ENCODE results near the gene CHAT. TPM values are rescaled to one million over a fixed set of nuclear protein-coding genes. Genes with fewer than 3 reads are reported as not detected.

CHAT gene
- polyA plus RNA-seq, 1 donor (not counting 4 experiments of a cell fraction or from before 2014, with no cell fraction given): not detected

DNA sequence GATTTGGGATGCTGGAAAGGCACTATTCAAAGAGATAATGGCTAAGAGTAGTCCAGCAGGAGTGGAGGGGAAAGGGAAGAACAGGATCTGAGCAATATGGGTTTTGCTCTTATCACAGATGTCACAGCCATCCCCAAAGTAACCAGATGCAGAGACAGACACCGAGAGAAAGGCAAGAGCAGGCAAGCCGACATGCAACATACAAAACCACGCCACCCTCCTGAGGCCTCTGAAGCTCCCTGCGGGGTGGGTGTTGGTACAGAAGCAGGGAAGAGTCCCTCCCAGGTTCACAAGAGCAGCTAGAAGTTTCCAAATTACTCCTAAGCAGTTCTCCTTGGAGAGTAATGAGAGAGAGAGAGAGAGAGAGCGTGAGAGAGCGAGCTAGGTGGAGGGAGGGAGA lies 54.8 kb downstream of the CHAT start:
- Histone ChIP-seq H3K4me2 (ENCODE audit: control insufficient read depth, extremely low read depth, insufficient read depth, low read depth, low read length) (peak overlapping the region; percentile 44), H3K9me3 (ENCODE audit: control insufficient read depth, low read depth, low read length) (no peaks in the 10 kb centered on the region), H3K36me3 (ENCODE audit: control insufficient read depth in 2 of 2, extremely low read depth in 1 of 2, insufficient read depth in 2 of 2, low read length in 2 of 2) (no peaks in the 10 kb centered on the region), H3K27ac (ENCODE audit: control insufficient read depth, insufficient read depth, low read length) (no peak overlapping the region), H3K27me3 (ENCODE audit: control insufficient read depth, extremely low read depth, insufficient read depth, low read length) (peaks cover 5% of the 10 kb centered on the region), H3K4me3 (ENCODE audit: control insufficient read depth in 2 of 3, extremely low read depth in 1 of 3, insufficient read depth in 2 of 3, low read depth in 1 of 3, low read length in 3 of 3) (no peak overlapping the region), H4K20me1 (ENCODE audit: control insufficient read depth, extremely low read depth, insufficient read depth, low read length) (no peaks in the 10 kb centered on the region), H2AFZ (ENCODE audit: control insufficient read depth, low read length) (peak overlapping the region; percentile 46), H3K4me1 (ENCODE audit: control insufficient read depth, extremely low read depth, insufficient read depth, low read length) (peaks cover 12% of the 10 kb centered on the region), H3K9me1 (ENCODE audit: control insufficient read depth, extremely low read depth, insufficient read depth, low read length) (no peaks in the 10 kb centered on the region), H3K79me2 (ENCODE audit: control insufficient read depth, insufficient read depth, low read length) (no peaks in the 10 kb centered on the region), H3K9ac (ENCODE audit: control insufficient read depth, extremely low read depth, insufficient read depth, low read length) (no peak overlapping the region)
- dilution Hi-C loops (cut with MboI; ENCODE audit: extremely low pct_ligation_motif_present, low sequenced_read_pairs): no loop called here
- TF ChIP-seq CTCF (optimal IDR thresholded peaks at IDR 0.05 in 1 of 3, IDR thresholded peaks at IDR 0.05 in 1 of 3, conservative IDR thresholded peaks at IDR 0.05 in 1 of 3; ENCODE audit: extremely low read depth in 1 of 3, insufficient read depth in 2 of 3, low read length in 3 of 3) (no peak), EZH2 (IDR thresholded peaks at IDR 0.05; ENCODE audit: low read length) (no peak)
- no peak for DNase-seq (ENCODE audit: low read depth, low spot score)
- no peak for FAIRE-seq

DNA sequence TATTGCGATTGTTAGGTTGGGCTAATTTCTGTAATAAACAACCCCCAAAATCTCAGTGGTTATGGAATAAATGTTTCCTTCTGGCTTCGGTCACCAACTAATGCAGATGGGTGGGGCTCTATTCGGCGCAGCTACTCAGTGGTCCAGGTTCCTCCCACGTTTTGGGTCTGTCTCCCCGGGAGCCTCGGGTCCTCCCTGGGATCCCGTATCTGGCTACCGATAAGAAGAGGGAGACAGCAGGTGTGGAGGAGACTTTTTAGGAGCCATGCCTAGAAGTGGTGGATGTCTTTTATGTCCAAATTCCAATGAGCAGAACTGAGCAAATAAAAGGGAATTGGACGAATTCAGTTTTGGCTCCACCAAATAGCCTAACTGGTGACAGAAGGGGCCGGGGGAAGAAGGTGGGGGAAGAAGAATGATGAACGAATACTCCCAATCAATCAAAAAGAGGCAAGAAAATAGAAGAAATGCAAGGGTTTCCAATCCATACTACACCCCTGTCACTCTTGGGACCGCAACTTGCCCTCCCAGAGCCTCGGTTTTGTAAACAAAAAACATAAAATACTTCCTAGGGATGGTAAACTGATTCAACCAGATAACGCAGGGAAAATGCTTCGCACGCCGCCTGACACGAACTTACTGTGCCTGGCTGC lies 65.1 kb downstream of the CHAT start:
- peak overlapping the region; percentile 85 for H3K4me2 ChIP-seq (ENCODE audit: control insufficient read depth, extremely low read depth, insufficient read depth, low read depth, low read length)
- peaks cover 21% of the 10 kb centered on the region for H3K27me3 ChIP-seq (ENCODE audit: control insufficient read depth, extremely low read depth, insufficient read depth, low read length)
- no peaks in the 10 kb centered on the region for H3K79me2 ChIP-seq (ENCODE audit: control insufficient read depth, insufficient read depth, low read length)
- peak overlapping the region; percentile 30 for H2AFZ ChIP-seq (ENCODE audit: control insufficient read depth, low read length)
- no peak for TF ChIP-seq CTCF (optimal IDR thresholded peaks at IDR 0.05 in 1 of 3, IDR thresholded peaks at IDR 0.05 in 1 of 3, conservative IDR thresholded peaks at IDR 0.05 in 1 of 3; ENCODE audit: extremely low read depth in 1 of 3, insufficient read depth in 2 of 3, low read length in 3 of 3)
- TF ChIP-seq EZH2 (IDR thresholded peaks at IDR 0.05; ENCODE audit: low read length): no peak
- H4K20me1 ChIP-seq (ENCODE audit: control insufficient read depth, extremely low read depth, insufficient read depth, low read length): no peaks in the 10 kb centered on the region
- peak overlapping the region in 2 of 3 experiments; percentile 38 to 66 for H3K4me3 ChIP-seq (ENCODE audit: control insufficient read depth in 2 of 3, extremely low read depth in 1 of 3, insufficient read depth in 2 of 3, low read depth in 1 of 3, low read length in 3 of 3)
- dilution Hi-C loops (cut with MboI; ENCODE audit: extremely low pct_ligation_motif_present, low sequenced_read_pairs): no loop called here
- no peak overlapping the region for H3K9ac ChIP-seq (ENCODE audit: control insufficient read depth, extremely low read depth, insufficient read depth, low read length)
- no peak for DNase-seq (ENCODE audit: low read depth, low spot score)
- no peaks in the 10 kb centered on the region for H3K9me1 ChIP-seq (ENCODE audit: control insufficient read depth, extremely low read depth, insufficient read depth, low read length)
- no peak for FAIRE-seq
- peaks cover 3% of the 10 kb centered on the region for H3K4me1 ChIP-seq (ENCODE audit: control insufficient read depth, extremely low read depth, insufficient read depth, low read length)
- no peaks in the 10 kb centered on the region for H3K9me3 ChIP-seq (ENCODE audit: control insufficient read depth, low read depth, low read length)
- H3K27ac ChIP-seq (ENCODE audit: control insufficient read depth, insufficient read depth, low read length): no peak overlapping the region
- H3K36me3 ChIP-seq (ENCODE audit: control insufficient read depth in 2 of 2, extremely low read depth in 1 of 2, insufficient read depth in 2 of 2, low read length in 2 of 2): no peaks in the 10 kb centered on the region
